Measurements from ENCODE around the gene ST8SIA6.

Gene ST8SIA6

GRCh38 chr10:17502814-17503213, 48.4 kb upstream of the ST8SIA6 start:
- Histone ChIP-seq H3K27ac (ENCODE audit: extremely low read depth, low read depth, low read length) (no peak overlapping the region), H3K4me1 (ENCODE audit: control insufficient read depth, insufficient read depth, low read length) (no peaks in the 10 kb centered on the region), H3K9me3 (ENCODE audit: control insufficient read depth, insufficient read depth, low read depth, low read length) (no peaks in the 10 kb centered on the region), H3K36me3 (ENCODE audit: control insufficient read depth in 2 of 2, insufficient read depth in 1 of 2, low read length in 2 of 2) (no peaks in the 10 kb centered on the region), H3K4me3 (ENCODE audit: low read depth, low read length) (no peak overlapping the region)
- CTCF ChIA-PET: no interaction called here
- POLR2A ChIA-PET: no interaction called here
- no peak for TF ChIP-seq ZNF391 (tag by site-specific recombination; IDR thresholded peaks at IDR 0.05; ENCODE audit: borderline replicate concordance, low read depth)
- TF ChIP-seq KLF1 (tag by site-specific recombination; IDR thresholded peaks at IDR 0.05): no peak
- TF ChIP-seq TSHZ1 (tag by site-specific recombination; IDR thresholded peaks at IDR 0.05; ENCODE audit: borderline replicate concordance): no peak
- TF ChIP-seq PRDM10 (tag by site-specific recombination; IDR thresholded peaks at IDR 0.05): no peak
- TF ChIP-seq SP3 (tag by site-specific recombination; IDR thresholded peaks at IDR 0.05): no peak
- TF ChIP-seq ZNF239 (tag by site-specific recombination; IDR thresholded peaks at IDR 0.05): no peak
- no peak for TF ChIP-seq ZBTB10 (tag by site-specific recombination; IDR thresholded peaks at IDR 0.05)
- no peak for TF ChIP-seq ZNF292 (tag by site-specific recombination; IDR thresholded peaks at IDR 0.05; ENCODE audit: borderline replicate concordance, low read depth)
- TF ChIP-seq REPIN1 (tag by site-specific recombination; IDR thresholded peaks at IDR 0.05; ENCODE audit: low read depth): no peak
- no peak for TF ChIP-seq ZNF398 (tag by site-specific recombination; IDR thresholded peaks at IDR 0.05)
- no peak for TF ChIP-seq PATZ1 (tag by site-specific recombination; IDR thresholded peaks at IDR 0.05)
- TF ChIP-seq SCRT1 (tag by site-specific recombination; IDR thresholded peaks at IDR 0.05; ENCODE audit: borderline replicate concordance): no peak
- TF ChIP-seq ZNF654 (tag by site-specific recombination; IDR thresholded peaks at IDR 0.05; ENCODE audit: low read depth): no peak

Data from HEK293 (cell line).